Panc1 (cell line): Measurements from ENCODE around the gene ITGBL1. TPM values are rescaled to one million over a fixed set of nuclear protein-coding genes. Genes with fewer than 3 reads are reported as not detected.

Source experiments
- ATAC-seq: fragments of 200-7000 bp; cut with Tn5 transposase; 2 replicates; pipeline ENCODE4 v1.9.1; 2020; ENCODE audit warnings: mild to moderate bottlenecking, moderate library complexity
- BruUV-seq: library from RNA; stranded (reverse); fragments of 400-500 nt; replicated peaks from 2 replicates; lab custom pipeline; 2021; lab: Mats Ljungman, UMichigan
- CTCF ChIA-PET: fragments of 300-600 bp; sonication (Branson Sonifier 250); formaldehyde crosslinking; loops from one replicate; lab custom pipeline; 2022; ENCODE audit warnings: antibody characterized with exemption; lab: Charles Lee
- POLR2A ChIA-PET: fragments of 300-600 bp; sonication (Branson Sonifier 250); formaldehyde crosslinking; loops from one replicate; lab custom pipeline; 2022; ENCODE audit warnings: antibody characterized with exemption; lab: Charles Lee
- DNase-seq: peaks from one replicate; pipeline ENCODE4 v3.0.0-alpha.2; 2010; ENCODE audit warnings: low read depth, low spot score
- H3K27ac ChIP-seq: 2 replicates; pipeline ENCODE4 v1.5.1; 2011; ENCODE audit warnings: mild to moderate bottlenecking, low read length, inconsistent platforms
- H3K27me3 ChIP-seq: fragments of 200-500 bp; sonication (Bioruptor generic); 2 replicates; pipeline ENCODE4 v1.6.0; 2014; ENCODE audit warnings: low read length, inconsistent platforms; ENCODE audit not compliant: control insufficient read depth, insufficient read depth
- H3K36me3 ChIP-seq: fragments of 200-500 bp; sonication (Bioruptor generic); 2 replicates; pipeline ENCODE4 v1.5.1; 2014; ENCODE audit warnings: inconsistent platforms, mild to moderate bottlenecking, low read length, moderate library complexity; ENCODE audit not compliant: control insufficient read depth, insufficient read depth
- H3K4me1 ChIP-seq: 2 replicates; pipeline ENCODE4 v1.5.1; 2011; ENCODE audit warnings: inconsistent platforms, mild to moderate bottlenecking, low read length, moderate library complexity; ENCODE audit not compliant: control insufficient read depth, insufficient read depth
- H3K4me3 ChIP-seq, 2 experiments: 2 replicates each; pipeline ENCODE4 v1.5.1; 2011 to 2012; ENCODE audit warnings: low read depth in 2 of 2, low read length in 2 of 2, mild to moderate bottlenecking in 2 of 2, inconsistent platforms in 1 of 2, moderate library complexity in 1 of 2
- H3K9me3 ChIP-seq: fragments of 200-500 bp; sonication (Bioruptor generic); 2 replicates; pipeline ENCODE4 v1.5.1; 2014; ENCODE audit warnings: low read depth, mild to moderate bottlenecking, inconsistent platforms, low read length, moderate library complexity; ENCODE audit not compliant: control insufficient read depth, insufficient read depth
- CTCF ChIP-seq: fragments of 450-650 bp; IDR thresholded peaks from 2 replicates; pipeline ENCODE4 v1.5.1; 2017; ENCODE audit warnings: mild to moderate bottlenecking
- POLR2AphosphoS5 ChIP-seq: IDR thresholded peaks from 2 replicates; pipeline ENCODE4 v1.6.1; 2012; ENCODE audit warnings: mild to moderate bottlenecking, low read depth, low read length, moderate library complexity
- REST ChIP-seq, 2 experiments: IDR thresholded peaks; 2 replicates each; pipeline ENCODE4 v1.6.1; 2011 to 2012; ENCODE audit warnings: low read depth in 2 of 2, control low read depth in 1 of 2, low read length in 1 of 2, mild to moderate bottlenecking in 1 of 2, moderate library complexity in 1 of 2; ENCODE audit not compliant: insufficient read depth in 1 of 2
- SIN3A ChIP-seq: IDR thresholded peaks from 2 replicates; pipeline ENCODE4 v1.6.1; 2012; ENCODE audit warnings: low read depth, mild to moderate bottlenecking, low read length, moderate library complexity, borderline replicate concordance; ENCODE audit not compliant: insufficient read depth
- TCF7L2 ChIP-seq: IDR thresholded peaks from 2 replicates; pipeline ENCODE4 v1.6.1; 2011; ENCODE audit warnings: mild to moderate bottlenecking, low read depth, low read length, inconsistent platforms
- in situ Hi-C: cut with HindIII; loops from 2 replicates; pipeline ENCODE4 v1.10.0; 2016; ENCODE audit warnings: low sequenced_read_pairs, low pct_unique_long_range_greater_than_20kb
- intact Hi-C: fragments of 100-400 bp; cut with micrococcal nuclease; formaldehyde crosslinking; loops from one replicate; pipeline ENCODE4 v1.10.0; 2022; ENCODE audit not compliant: unreplicated experiment
- total RNA-seq: library from RNA; stranded (reverse); gene quantifications from one replicate; pipeline ENCODE4 v1.2.1, GENCODE V29; 2021; ENCODE audit not compliant: unreplicated experiment

The ITGBL1 gene
- total RNA-seq, 1 experiment from 2014 or later, result 14.3 TPM

- H3K9me3 ChIP-seq, result no peaks in the 10 kb centered on the region
- ChIA-PET CTCF (no interaction called here), POLR2A (no interaction called here)
- DNase-seq, result no peak
- H3K4me3 ChIP-seq, result no peak overlapping the region
- no peak overlapping the region for H3K27ac ChIP-seq
- H3K27me3 ChIP-seq, result no peaks in the 10 kb centered on the region
- intact Hi-C loops (no loop called here), in situ Hi-C loops (no loop called here)
- H3K4me1 ChIP-seq, result peaks cover 3% of the 10 kb centered on the region; the same call in 1 of the 2 replicates
- no peak for ATAC-seq
- TF ChIP-seq SIN3A, result no peak
- no peak for TF ChIP-seq REST (IDR thresholded peaks at IDR 0.05; ENCODE audit: insufficient read depth in 1 of 2, low read depth in 2 of 2, low read length in 1 of 2)
- TF ChIP-seq TCF7L2, result no peak
- TF ChIP-seq CTCF, result no peak
- TF ChIP-seq POLR2AphosphoS5, result no peak
- no peaks in the 10 kb centered on the region for H3K36me3 ChIP-seq
- no TSS peak for BruUV-seq
These were observed 131.9 kb downstream of the ITGBL1 start for GRCh38 chr13:101584331-101584730.

- Histone ChIP-seq H3K4me1 (no peaks in the 10 kb centered on the region), H3K4me3 (no peak overlapping the region), H3K9me3 (no peaks in the 10 kb centered on the region), H3K27me3 (no peaks in the 10 kb centered on the region), H3K27ac (no peak overlapping the region), H3K36me3 (no peaks in the 10 kb centered on the region)
- in situ Hi-C loops (no loop called here), intact Hi-C loops (no loop called here)
- BruUV-seq, result no TSS peak
- no peak for DNase-seq
- ATAC-seq, result no peak
- ChIA-PET CTCF (no interaction called here), POLR2A (no interaction called here)
- TF ChIP-seq CTCF, result no peak
- TF ChIP-seq REST (IDR thresholded peaks at IDR 0.05; ENCODE audit: insufficient read depth in 1 of 2, low read depth in 2 of 2, low read length in 1 of 2), result no peak
- TF ChIP-seq SIN3A, result no peak
- TF ChIP-seq TCF7L2, result no peak
- no peak for TF ChIP-seq POLR2AphosphoS5
These were observed 138.0 kb downstream of the ITGBL1 start for GRCh38 chr13:101590479-101590878.
